Tibial nerve (tissue), 4 donors: Measurements from ENCODE around the gene SLC25A42. TPM values are rescaled to one million over a fixed set of nuclear protein-coding genes. Genes with fewer than 3 reads are reported as not detected.

Experiments
- DNase-seq, 2 donors: peaks; one replicate each; pipeline ENCODE4 v3.0.0-alpha.2; 2019; ENCODE audit warnings: low spot score in 2 of 2
- H3K27ac ChIP-seq, 4 donors: fragments of 200-600 bp; sonication (generic) in 3 of 4; one replicate each; pipeline ENCODE4 v1.5.1; 2017 to 2019; ENCODE audit warnings: mild to moderate bottlenecking in 1 of 4
- H3K27me3 ChIP-seq, 2 donors: fragments of 200-600 bp; sonication (generic) in 1 of 2; one replicate each; pipeline versions ENCODE4 v1.5.1 to v1.6.0; 2017 to 2019
- H3K36me3 ChIP-seq, 3 donors: fragments of 200-600 bp; sonication (generic); one replicate each; pipeline ENCODE4 v1.5.1; 2018 to 2019
- H3K4me1 ChIP-seq, 4 donors: fragments of 200-600 bp; sonication (generic) in 3 of 4; one replicate each; pipeline ENCODE4 v1.5.1; 2017 to 2019
- H3K4me3 ChIP-seq, 4 donors: fragments of 200-600 bp; sonication (generic) in 3 of 4; one replicate each; pipeline ENCODE4 v1.5.1; 2017 to 2019; ENCODE audit warnings: mild to moderate bottlenecking in 1 of 4, moderate library complexity in 1 of 4
- H3K9me3 ChIP-seq, 4 donors: fragments of 200-600 bp; sonication (generic) in 3 of 4; one replicate each; pipeline ENCODE4 v1.5.1; 2017 to 2019
- EP300 ChIP-seq, 2 donors: sonication (generic); formaldehyde crosslinking; IDR thresholded peaks; one replicate each; pipeline ENCODE4 v1.6.1; 2017; ENCODE audit warnings: antibody characterized with exemption in 2 of 2, mild to moderate bottlenecking in 1 of 2
- POLR2A ChIP-seq, 2 donors: fragments of 450-650 bp; IDR thresholded peaks; one replicate each; pipeline ENCODE4 v1.6.1; 2017; ENCODE audit warnings: antibody characterized with exemption in 2 of 2, mild to moderate bottlenecking in 2 of 2, moderate library complexity in 2 of 2
- WGBS, 2 donors: methylation state at CpG; one replicate each; pipeline ENCODE4 v1.1.5; 2018; 5-methylcytosine and 5-hydroxymethylcytosine counted together
- total RNA-seq, 4 donors: library from RNA; depleted of rRNA; stranded (reverse); fragments of >200 nt; gene quantifications; one replicate each; pipeline ENCODE4 v1.1.0, GENCODE V29; 2016
- TF ChIP-seq, protein P1 (sequence below), 5 experiments: fragments of 200-600 bp in 3 of 5; fragments of 450-650 bp in 2 of 5; sonication (generic) in 3 of 5; IDR thresholded peaks; one replicate each; pipeline ENCODE4 v1.5.1; 2016 to 2019; ENCODE audit warnings: antibody characterized with exemption in 5 of 5, mild to moderate bottlenecking in 3 of 5, moderate library complexity in 2 of 5

Gene SLC25A42
- total RNA-seq, 4 donors from 2014 or later, result 13.8 to 25.5 (median 15.5) TPM

DNA sequence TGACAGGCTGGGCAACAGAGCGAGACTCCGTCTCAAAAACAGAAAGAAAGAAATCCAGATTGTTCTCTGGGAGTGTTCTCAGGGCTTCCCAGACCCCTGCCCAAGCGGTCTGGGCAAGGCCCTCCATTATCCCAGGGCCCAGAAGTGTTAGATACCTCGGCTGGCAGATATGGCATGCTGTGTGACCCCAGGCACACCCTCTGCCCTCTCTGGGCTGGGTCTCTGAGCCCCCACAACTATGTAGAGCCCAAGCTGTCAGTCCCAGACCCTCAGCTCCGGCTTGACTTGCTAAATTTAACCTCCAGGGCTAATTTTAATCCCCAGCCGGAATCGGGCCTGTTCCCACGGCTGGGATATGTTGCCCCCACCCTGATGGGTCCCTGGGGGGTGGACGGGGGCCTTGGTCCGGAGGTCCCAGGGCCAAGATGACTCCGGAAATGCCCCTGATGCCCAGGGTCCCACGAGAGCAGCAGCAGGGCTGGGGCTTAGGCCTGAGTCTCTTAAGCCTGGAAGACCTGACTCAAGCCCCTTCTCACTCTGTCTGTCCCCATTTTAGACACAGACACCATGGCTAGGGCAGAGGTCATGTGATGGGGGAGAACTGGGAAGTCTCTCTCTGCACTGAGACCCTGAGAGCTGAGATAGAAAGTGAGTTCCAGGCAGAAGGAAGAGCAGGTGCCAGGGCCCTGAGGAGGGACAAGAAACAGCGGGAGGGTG is 89.0 kb downstream of the SLC25A42 start:
- TF ChIP-seq POLR2A (IDR thresholded peaks at IDR 0.05) (no peak), EP300 (IDR thresholded peaks at IDR 0.05) (no peak)
- H3K9me3 ChIP-seq, result no peaks in the 10 kb centered on the region
- no peaks in the 10 kb centered on the region for H3K4me1 ChIP-seq
- no peak for DNase-seq
- no peak overlapping the region for H3K27ac ChIP-seq
- H3K27me3 ChIP-seq, result no peaks in the 10 kb centered on the region
- H3K4me3 ChIP-seq, result no peak overlapping the region
- peaks cover 0 to 59% (median 0%) of the 10 kb centered on the region in 3 donors for H3K36me3 ChIP-seq
- 71 to 74% methylated on average over 13 of the region's 13 CpGs for WGBS, 2 donors

DNA sequence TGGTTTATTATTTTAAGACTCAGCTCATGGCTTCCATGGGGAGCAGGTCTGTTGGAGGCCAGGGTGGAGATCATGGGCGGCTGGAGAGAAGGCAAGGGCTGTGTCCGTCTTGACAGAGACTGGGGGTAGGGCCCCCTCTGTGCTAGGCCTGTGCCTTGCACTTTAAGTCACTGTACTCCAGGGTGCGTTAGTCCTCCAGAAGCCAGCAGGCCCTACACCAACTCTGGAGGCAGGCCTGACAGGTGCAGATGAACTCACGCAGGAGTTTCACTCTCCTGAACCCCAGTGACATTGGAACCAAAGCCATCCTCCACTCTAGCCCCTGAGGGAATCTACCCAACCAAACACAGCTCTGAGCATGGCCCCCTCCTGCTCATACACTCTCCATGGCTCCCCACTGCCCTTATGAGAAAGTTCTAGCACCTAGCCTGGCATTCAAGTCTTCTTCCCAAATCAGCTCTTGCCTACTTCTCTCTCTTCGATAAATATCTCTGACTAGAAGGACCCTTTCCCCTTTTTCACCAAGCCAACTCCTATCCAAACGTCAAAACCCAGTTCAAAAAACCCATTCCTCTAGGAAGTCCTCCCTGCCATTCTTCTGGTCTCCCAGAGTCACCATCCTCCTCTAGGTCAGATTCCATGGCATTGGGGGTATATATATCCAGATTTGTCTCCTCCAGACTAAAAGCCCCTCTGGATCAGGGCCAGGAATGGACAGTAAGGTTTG is 91.1 kb downstream of the SLC25A42 start:
- Histone ChIP-seq H3K27ac (no peak overlapping the region), H3K4me1 (no peaks in the 10 kb centered on the region), H3K36me3 (peaks cover 0 to 40% (median 0%) of the 10 kb centered on the region in 3 donors), H3K27me3 (no peaks in the 10 kb centered on the region), H3K9me3 (no peaks in the 10 kb centered on the region), H3K4me3 (no peak overlapping the region)
- DNase-seq, result no peak
- WGBS, 2 donors, result 82 to 89% methylated on average over 6 of the region's 6 CpGs
- TF ChIP-seq, protein P1, sequence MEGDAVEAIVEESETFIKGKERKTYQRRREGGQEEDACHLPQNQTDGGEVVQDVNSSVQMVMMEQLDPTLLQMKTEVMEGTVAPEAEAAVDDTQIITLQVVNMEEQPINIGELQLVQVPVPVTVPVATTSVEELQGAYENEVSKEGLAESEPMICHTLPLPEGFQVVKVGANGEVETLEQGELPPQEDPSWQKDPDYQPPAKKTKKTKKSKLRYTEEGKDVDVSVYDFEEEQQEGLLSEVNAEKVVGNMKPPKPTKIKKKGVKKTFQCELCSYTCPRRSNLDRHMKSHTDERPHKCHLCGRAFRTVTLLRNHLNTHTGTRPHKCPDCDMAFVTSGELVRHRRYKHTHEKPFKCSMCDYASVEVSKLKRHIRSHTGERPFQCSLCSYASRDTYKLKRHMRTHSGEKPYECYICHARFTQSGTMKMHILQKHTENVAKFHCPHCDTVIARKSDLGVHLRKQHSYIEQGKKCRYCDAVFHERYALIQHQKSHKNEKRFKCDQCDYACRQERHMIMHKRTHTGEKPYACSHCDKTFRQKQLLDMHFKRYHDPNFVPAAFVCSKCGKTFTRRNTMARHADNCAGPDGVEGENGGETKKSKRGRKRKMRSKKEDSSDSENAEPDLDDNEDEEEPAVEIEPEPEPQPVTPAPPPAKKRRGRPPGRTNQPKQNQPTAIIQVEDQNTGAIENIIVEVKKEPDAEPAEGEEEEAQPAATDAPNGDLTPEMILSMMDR (IDR thresholded peaks at IDR 0.05), result no peak

DNA sequence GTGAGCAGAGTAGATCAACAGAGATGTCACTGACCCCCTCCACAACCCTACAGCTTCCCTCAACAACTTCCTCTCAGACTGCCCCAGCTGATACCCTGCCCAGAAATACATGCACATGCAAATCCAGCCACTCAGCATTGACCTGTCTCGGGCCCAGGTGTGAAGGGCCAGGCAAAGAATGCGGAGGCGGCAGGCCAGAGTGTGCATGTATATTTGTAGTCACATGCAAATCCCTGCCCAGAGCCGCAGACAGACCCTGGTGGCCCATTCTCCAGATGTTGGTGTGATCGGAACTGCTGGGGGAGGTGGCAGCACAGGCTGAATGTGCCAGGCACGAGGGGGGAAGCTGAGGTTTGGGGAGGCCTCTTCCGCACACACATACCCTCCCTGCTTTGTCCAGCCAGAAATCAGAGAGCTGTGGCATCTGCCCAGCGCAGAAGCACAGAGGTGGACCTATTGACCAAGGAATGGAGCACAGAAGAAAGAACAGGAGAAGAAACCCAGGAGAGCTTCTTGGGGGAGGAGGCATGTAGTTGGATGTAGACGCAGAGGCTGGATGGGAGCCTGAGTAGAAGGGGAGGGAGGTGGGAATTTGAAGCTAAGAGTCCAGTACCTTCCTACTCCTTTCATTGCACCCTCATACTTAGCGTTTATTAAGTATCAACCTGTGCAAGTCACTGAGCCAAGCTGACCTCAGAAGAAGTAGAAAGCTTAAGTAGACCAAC is 91.9 kb downstream of the SLC25A42 start:
- TF ChIP-seq, protein P1 (IDR thresholded peaks at IDR 0.05), result no peak
- no peak for TF ChIP-seq EP300 (IDR thresholded peaks at IDR 0.05)
- no peak for TF ChIP-seq POLR2A (IDR thresholded peaks at IDR 0.05)
- no peak overlapping the region for H3K4me3 ChIP-seq
- H3K27ac ChIP-seq, result no peak overlapping the region
- DNase-seq, result no peak
- no peaks in the 10 kb centered on the region for H3K4me1 ChIP-seq
- H3K27me3 ChIP-seq, result no peaks in the 10 kb centered on the region
- peaks cover 0 to 38% (median 0%) of the 10 kb centered on the region in 3 donors for H3K36me3 ChIP-seq
- 90 to 95% methylated on average over 10 of the region's 10 CpGs for WGBS, 2 donors
- no peaks in the 10 kb centered on the region for H3K9me3 ChIP-seq

DNA sequence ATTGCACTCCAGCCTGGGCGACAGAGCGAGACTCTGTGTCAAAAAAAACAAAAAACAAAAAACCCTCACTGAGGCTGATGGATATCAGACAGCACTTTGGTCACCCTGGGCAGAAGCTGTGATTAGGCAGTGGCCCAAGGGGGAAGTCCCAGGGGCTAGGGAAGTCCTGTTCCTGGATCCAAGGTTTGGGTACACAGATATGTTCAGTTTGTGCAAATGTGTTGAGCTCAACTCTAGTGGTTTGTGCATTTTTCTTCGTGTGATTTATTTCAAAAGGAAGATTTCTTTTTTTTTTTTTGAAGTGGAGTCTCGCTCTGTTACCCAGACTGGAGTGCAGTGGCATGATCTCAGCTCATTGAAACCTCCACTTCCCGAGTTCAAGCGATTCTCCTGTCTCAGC is 94.0 kb downstream of the SLC25A42 start:
- no peak for DNase-seq
- no peaks in the 10 kb centered on the region for H3K27me3 ChIP-seq
- H3K27ac ChIP-seq, result no peak overlapping the region
- no peaks in the 10 kb centered on the region for H3K4me1 ChIP-seq
- peaks cover 0 to 33% (median 0%) of the 10 kb centered on the region in 3 donors for H3K36me3 ChIP-seq
- TF ChIP-seq EP300 (IDR thresholded peaks at IDR 0.05) (no peak), POLR2A (IDR thresholded peaks at IDR 0.05) (no peak)
- TF ChIP-seq, protein P1 (IDR thresholded peaks at IDR 0.05), result no peak
- H3K9me3 ChIP-seq, result no peaks in the 10 kb centered on the region
- WGBS, 2 donors, result 77 to 82% methylated on average over 6 of the region's 6 CpGs
- no peak overlapping the region for H3K4me3 ChIP-seq

DNA sequence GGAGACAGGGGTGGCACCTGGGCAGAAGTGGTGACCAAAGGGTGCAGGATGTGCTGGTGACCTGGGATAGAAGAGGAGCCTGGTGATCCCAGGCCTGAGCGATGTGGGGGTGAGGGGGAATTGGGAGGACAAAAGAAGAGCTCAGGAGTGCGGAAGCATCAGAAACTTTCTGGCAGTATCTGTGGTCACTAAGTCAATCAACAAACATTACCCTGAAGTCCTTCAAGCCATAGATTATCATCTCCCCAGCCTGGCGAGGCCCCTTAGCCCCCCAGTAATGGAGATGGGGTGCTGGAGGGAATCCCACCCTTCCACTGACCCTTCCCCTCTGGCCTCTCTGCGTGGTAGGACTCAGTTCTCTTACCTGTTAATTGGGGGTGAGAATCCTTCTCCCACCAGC is 95.7 kb downstream of the SLC25A42 start:
- Histone ChIP-seq H3K4me3 (no peak overlapping the region), H3K36me3 (peaks cover 0 to 31% (median 0%) of the 10 kb centered on the region in 3 donors), H3K27me3 (no peaks in the 10 kb centered on the region), H3K9me3 (no peaks in the 10 kb centered on the region), H3K27ac (no peak overlapping the region), H3K4me1 (no peaks in the 10 kb centered on the region)
- WGBS, 2 donors, result 89 to 94% methylated on average over 4 of the region's 4 CpGs
- TF ChIP-seq, protein P1 (IDR thresholded peaks at IDR 0.05), result no peak
- TF ChIP-seq EP300 (IDR thresholded peaks at IDR 0.05), result no peak
- TF ChIP-seq POLR2A (IDR thresholded peaks at IDR 0.05), result no peak
- DNase-seq, result no peak
